COR-L47 (cell line): ENCODE data around the gene C2orf80.
"Not testable (repeated sequence)": the region's sequence is repeated elsewhere in the genome, so short reads cannot be mapped to it uniquely, and the experiment has no call there.

ENCODE experiments used
- DNase-seq: peaks from one replicate; lab custom pipeline; 2025; lab: John Stamatoyannopoulos, UW

C2orf80 gene

GRCh38 chr2:208135794-208136715 lies 53.8 kb downstream of the C2orf80 start:
- DNase-seq = no peak

GRCh38 chr2:208134928-208135586 lies 54.8 kb downstream of the C2orf80 start:
- no peak for DNase-seq

- no peak for DNase-seq
Observed at GRCh38 chr2:208130712-208131110, 59.1 kb downstream of the C2orf80 start.

GRCh38 chr2:208129744-208130711 lies 59.8 kb downstream of the C2orf80 start, which contains the start of gene CRYGC:
CRYGC (minus strand) TSS chr2:208129828; CDS start chr2:208129792, 36 bp downstream.
- no peak for DNase-seq

GRCh38 chr2:208128136-208128535 lies 61.7 kb downstream of the C2orf80 start:
- no peak for DNase-seq

- no peak for DNase-seq
Observed at GRCh38 chr2:208127090-208127489, 62.7 kb downstream of the C2orf80 start.

- DNase-seq = no peak
Observed at GRCh38 chr2:208125251-208125650, 64.6 kb downstream of the C2orf80 start.

- not testable (repeated sequence) for DNase-seq
Observed at GRCh38 chr2:208124013-208124715, 65.7 kb downstream of the C2orf80 start, which contains the start of gene CRYGD. CRYGD (minus strand) TSS chr2:208124524; CDS start chr2:208124473, 51 bp downstream.

GRCh38 chr2:208122248-208122647 lies 67.6 kb downstream of the C2orf80 start:
- no peak for DNase-seq

GRCh38 chr2:208118918-208119317 lies 70.9 kb downstream of the C2orf80 start:
- DNase-seq = no peak

- DNase-seq = not testable (repeated sequence)
Observed at GRCh38 chr2:208117390-208117789, 72.4 kb downstream of the C2orf80 start.
